ENCODE results near the gene TEX11. TPM values are rescaled to one million over a fixed set of nuclear protein-coding genes. Genes with fewer than 3 reads are reported as not detected.

Gene TEX11
- total and polyA plus RNA-seq, 11 donors: not detected

DNA sequence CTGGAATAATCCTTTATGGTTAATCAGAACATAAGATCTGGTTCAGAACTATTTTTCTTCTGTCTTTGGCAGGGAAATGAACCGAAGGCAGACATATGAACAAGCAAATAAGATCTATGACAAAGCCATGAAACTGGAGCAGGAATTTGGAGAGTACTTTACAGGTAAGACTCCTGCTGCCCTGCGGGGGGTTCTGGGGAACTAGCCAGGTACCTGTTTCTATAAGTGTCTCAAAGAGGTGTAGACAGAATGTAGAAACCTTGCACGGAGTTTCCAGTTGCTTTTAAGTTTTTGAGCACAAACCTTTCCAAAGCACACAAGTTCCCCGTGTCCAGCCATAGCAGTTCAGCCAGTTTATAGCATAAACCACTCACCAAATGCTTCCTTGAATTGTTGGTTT is 407.7 kb downstream of the TEX11 start:
- H3K4me1 ChIP-seq: no peaks in the 10 kb centered on the region
- H3K9me3 ChIP-seq: no peaks in the 10 kb centered on the region
- DNase-seq (no peak), ATAC-seq (no peak)
- TF ChIP-seq, protein P1, sequence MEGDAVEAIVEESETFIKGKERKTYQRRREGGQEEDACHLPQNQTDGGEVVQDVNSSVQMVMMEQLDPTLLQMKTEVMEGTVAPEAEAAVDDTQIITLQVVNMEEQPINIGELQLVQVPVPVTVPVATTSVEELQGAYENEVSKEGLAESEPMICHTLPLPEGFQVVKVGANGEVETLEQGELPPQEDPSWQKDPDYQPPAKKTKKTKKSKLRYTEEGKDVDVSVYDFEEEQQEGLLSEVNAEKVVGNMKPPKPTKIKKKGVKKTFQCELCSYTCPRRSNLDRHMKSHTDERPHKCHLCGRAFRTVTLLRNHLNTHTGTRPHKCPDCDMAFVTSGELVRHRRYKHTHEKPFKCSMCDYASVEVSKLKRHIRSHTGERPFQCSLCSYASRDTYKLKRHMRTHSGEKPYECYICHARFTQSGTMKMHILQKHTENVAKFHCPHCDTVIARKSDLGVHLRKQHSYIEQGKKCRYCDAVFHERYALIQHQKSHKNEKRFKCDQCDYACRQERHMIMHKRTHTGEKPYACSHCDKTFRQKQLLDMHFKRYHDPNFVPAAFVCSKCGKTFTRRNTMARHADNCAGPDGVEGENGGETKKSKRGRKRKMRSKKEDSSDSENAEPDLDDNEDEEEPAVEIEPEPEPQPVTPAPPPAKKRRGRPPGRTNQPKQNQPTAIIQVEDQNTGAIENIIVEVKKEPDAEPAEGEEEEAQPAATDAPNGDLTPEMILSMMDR (IDR thresholded peaks at IDR 0.05): no peak
- no peak for TF ChIP-seq POLR2A (IDR thresholded peaks at IDR 0.05)
- intact Hi-C loops (cut with DNase I): no loop called here
- H3K4me3 ChIP-seq: no peak overlapping the region
- 77 to 97% (median 88%) methylated on average over 4 of the region's 4 CpGs for WGBS, 4 donors
- peaks cover 0 to 8% (median 0%) of the 10 kb centered on the region in 9 donors for H3K27me3 ChIP-seq
- peaks cover 0 to 45% (median 24%) of the 10 kb centered on the region in 9 donors for H3K36me3 ChIP-seq
- H3K27ac ChIP-seq: no peak overlapping the region

DNA sequence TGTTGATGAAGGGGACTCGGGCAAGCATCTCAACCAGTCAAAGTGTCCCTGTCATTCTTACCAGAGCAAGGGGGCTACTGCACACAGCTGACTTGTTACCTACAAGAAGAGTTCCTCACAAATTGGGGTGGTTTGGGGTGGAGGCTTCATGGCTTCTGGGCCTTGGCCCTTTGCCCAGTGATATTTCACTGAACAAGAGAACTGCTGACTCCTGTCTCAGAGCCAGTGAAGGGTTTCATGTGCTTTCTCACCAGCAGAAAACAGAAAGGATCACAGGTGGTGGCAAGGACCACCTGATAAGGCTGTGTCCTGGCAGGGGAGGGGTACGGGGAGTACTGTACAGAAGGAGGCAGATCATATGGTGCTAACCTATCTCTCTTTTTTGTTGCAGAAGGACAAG is 410.4 kb downstream of the TEX11 start:
- Histone ChIP-seq H3K4me1 (no peaks in the 10 kb centered on the region), H3K27ac (no peak overlapping the region), H3K36me3 (peaks cover 0 to 63% (median 35%) of the 10 kb centered on the region in 9 donors), H3K9me3 (no peaks in the 10 kb centered on the region), H3K27me3 (peaks cover 0 to 14% (median 0%) of the 10 kb centered on the region in 9 donors), H3K4me3 (no peak overlapping the region)
- DNase-seq (no peak), ATAC-seq (no peak)
- WGBS, 4 donors: 53 to 100% (median 80%) methylated on average over 1 to 2 of the region's 2 CpGs
- intact Hi-C loops (cut with DNase I): loop anchor here in 1 of 10 donors (5.0 kb wide), 1 partner anchor 41 kb away; no protein-coding TSS in a partner anchor
- TF ChIP-seq, protein P1 (IDR thresholded peaks at IDR 0.05): no peak
- no peak for TF ChIP-seq POLR2A (IDR thresholded peaks at IDR 0.05)

DNA sequence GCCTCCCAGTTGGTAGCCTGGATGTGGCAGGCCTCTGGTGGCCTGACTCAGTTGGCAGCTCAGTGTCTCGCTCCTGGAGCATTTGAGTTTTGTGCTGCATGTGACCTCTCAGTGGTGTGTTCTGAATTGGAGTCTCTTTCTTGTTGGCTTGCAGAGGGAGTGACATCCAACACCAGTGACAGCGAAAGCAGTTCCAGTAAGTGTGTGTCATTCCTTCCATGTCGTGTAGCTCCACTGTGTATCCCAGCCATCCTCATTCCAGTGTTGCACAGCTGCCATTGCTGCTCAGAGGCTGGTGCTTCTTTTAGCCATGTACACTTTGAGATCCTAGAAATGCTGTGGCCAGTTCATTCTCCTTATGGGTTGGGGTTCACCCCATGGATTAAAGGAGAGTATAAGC is 411.5 kb downstream of the TEX11 start:
- Histone ChIP-seq H3K4me1 (no peaks in the 10 kb centered on the region), H3K27ac (no peak overlapping the region), H3K36me3 (peaks cover 0 to 63% (median 36%) of the 10 kb centered on the region in 9 donors), H3K27me3 (peaks cover 0 to 14% (median 0%) of the 10 kb centered on the region in 9 donors), H3K9me3 (no peaks in the 10 kb centered on the region), H3K4me3 (no peak overlapping the region)
- intact Hi-C loops (cut with DNase I): loop anchor here in 1 of 10 donors (5.0 kb wide), 1 partner anchor 40 kb away; no protein-coding TSS in a partner anchor
- DNase-seq: no peak
- WGBS, 4 donors: 63 to 83% (median 75%) methylated on average over 3 of the region's 3 CpGs
- TF ChIP-seq POLR2A (IDR thresholded peaks at IDR 0.05): no peak
- TF ChIP-seq, protein P1 (IDR thresholded peaks at IDR 0.05): no peak
- peak in 2 of 4 donors; percentile 33 to 52 for ATAC-seq

DNA sequence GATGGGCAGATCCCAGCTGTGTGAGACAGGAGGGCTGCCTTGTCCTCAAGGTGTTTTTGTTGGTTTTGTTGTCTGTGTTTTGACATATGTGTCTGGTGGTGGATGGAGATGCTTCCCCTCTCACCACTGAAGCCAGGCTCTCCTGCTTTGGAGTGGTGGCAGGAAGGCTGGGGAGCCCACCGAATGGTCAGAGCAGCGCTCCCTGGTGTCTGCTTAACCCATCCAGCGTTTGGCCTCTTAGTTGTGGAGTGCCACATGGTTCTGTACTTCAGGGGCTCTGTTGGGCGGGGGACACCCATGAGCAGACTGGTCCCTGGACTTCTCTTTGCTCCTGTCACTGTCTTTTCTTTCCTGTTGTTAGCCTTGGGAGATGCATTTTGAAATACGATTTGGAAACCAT is 412.0 kb downstream of the TEX11 start:
- H3K4me1 ChIP-seq: no peaks in the 10 kb centered on the region
- H3K27me3 ChIP-seq: peaks cover 0 to 14% (median 0%) of the 10 kb centered on the region in 9 donors
- no peak for ATAC-seq
- H3K27ac ChIP-seq: no peak overlapping the region
- TF ChIP-seq POLR2A (IDR thresholded peaks at IDR 0.05): no peak
- TF ChIP-seq, protein P1 (IDR thresholded peaks at IDR 0.05): no peak
- intact Hi-C loops (cut with DNase I): loop anchor here in 1 of 10 donors (5.0 kb wide), 1 partner anchor 39 kb away; no protein-coding TSS in a partner anchor
- WGBS, 4 donors: 32 to 67% (median 59%) methylated on average over 5 of the region's 5 CpGs
- DNase-seq: no peak
- H3K36me3 ChIP-seq: peaks cover 0 to 60% (median 31%) of the 10 kb centered on the region in 9 donors
- no peaks in the 10 kb centered on the region for H3K9me3 ChIP-seq
- H3K4me3 ChIP-seq: no peak overlapping the region

All from heart left ventricle (tissue), 16 donors.